OCI-LY3 (cell line): ENCODE measurements around the gene TMEM41B.
A peak's percentile ranks its signal among the peaks of the same experiment; 100 is the strongest.

Experiments used
- H2AFZ ChIP-seq: fragments of 200-600, 300-600 bp; shearing (Covaris generic); 2 replicates; pipeline ENCODE4 v1.6.0; 2014; ENCODE audit warnings: antibody characterized with exemption, low read depth, low read length
- H3K27ac ChIP-seq: fragments of 200-600, 300-600 bp; sonication (generic); 2 replicates; pipeline ENCODE4 v1.5.1; 2014; ENCODE audit warnings: mild to moderate bottlenecking, low read length, moderate library complexity, mixed read lengths
- H3K27me3 ChIP-seq: fragments of 200-600, 300-600 bp; sonication (generic); 2 replicates; pipeline ENCODE4 v1.6.1; 2014; ENCODE audit warnings: low read depth, low read length, mixed read lengths
- H3K36me3 ChIP-seq: fragments of 200-600, 300-600 bp; sonication (generic); replicated peaks from 2 replicates; pipeline ENCODE3; 2014; ENCODE audit warnings: low read depth, low read length, mixed read lengths
- H3K4me1 ChIP-seq: fragments of 300-600, 200-600 bp; sonication (generic); 2 replicates; pipeline ENCODE4 v1.6.1; 2014; ENCODE audit warnings: low read length, mixed read lengths
- H3K4me2 ChIP-seq: fragments of 200-600, 300-600 bp; sonication (generic); 2 replicates; pipeline ENCODE4 v1.6.1; 2014; ENCODE audit warnings: low read length, mixed read lengths
- H3K4me3 ChIP-seq: fragments of 300-600, 200-600 bp; sonication (generic); 2 replicates; pipeline ENCODE4 v1.5.1; 2014; ENCODE audit warnings: antibody characterized with exemption, mild to moderate bottlenecking, low read length, moderate library complexity
- H3K79me2 ChIP-seq: fragments of 300-600, 200-600 bp; shearing (Covaris generic); 2 replicates; pipeline ENCODE4 v1.6.1; 2014; ENCODE audit warnings: mild to moderate bottlenecking, low read length, mixed read lengths
- H3K9ac ChIP-seq: fragments of 300-600, 200-600 bp; shearing (Covaris generic); 2 replicates; pipeline ENCODE4 v1.6.0; 2014; ENCODE audit warnings: mild to moderate bottlenecking, low read length, moderate library complexity
- H3K9me3 ChIP-seq: fragments of 200-600, 300-600 bp; shearing (Covaris generic); 2 replicates; pipeline ENCODE4 v1.6.1; 2014; ENCODE audit warnings: low read length, mixed read lengths; ENCODE audit not compliant: insufficient read depth
- H4K20me1 ChIP-seq: fragments of 200-600, 300-600 bp; sonication (generic); 2 replicates; pipeline ENCODE4 v1.6.1; 2016; ENCODE audit warnings: low read length, mixed read lengths; ENCODE audit not compliant: insufficient read depth
- CTCF ChIP-seq: fragments of 200-600, 300-600 bp; sonication (generic); IDR thresholded peaks from 2 replicates; pipeline ENCODE4 v1.5.1; 2014; ENCODE audit warnings: antibody characterized with exemption, low read length, low read depth
- EZH2phosphoT487 ChIP-seq: fragments of 200-600 bp; shearing (Covaris generic); IDR thresholded peaks from 2 replicates; pipeline ENCODE4 v1.6.1; 2018; ENCODE audit warnings: antibody characterized with exemption, mixed run types, low read depth

TMEM41B gene

DNA sequence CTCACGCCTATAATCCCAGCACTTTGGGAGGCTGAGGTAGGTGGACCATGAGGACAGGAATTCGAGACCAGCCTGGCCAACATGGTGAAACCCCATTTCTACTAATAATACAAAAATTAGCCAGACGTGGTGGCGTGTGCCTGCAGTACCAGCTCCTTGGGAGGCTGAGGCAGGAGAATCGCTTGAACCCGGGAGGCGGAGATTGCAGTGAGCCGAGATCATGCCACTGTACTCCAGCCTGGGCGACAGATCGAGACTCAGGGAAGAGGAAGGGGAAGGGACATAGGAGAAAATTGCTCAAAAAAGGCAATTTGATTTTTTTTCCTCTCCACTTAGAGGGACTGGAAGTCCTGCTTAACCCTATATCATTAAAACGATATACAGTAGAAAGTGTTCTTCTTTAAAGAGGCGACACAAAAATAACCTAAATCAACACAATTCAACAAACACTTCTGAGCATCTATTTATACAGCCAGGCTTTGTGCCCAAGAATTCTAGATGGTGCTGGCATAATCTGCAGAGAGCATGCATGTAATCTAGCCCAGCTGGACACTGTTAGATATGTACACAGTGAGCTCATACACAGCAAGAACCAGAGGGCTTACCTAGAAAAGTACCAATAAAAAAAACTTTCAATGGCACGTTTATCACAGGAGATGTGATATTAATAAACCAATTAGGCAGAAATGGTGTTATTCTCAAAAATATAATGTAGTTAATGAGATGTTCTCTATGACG is 28.4 kb downstream of the TMEM41B start:
- no peak for TF ChIP-seq CTCF
- no peak for TF ChIP-seq EZH2phosphoT487
- H3K4me1 ChIP-seq: peaks cover 9% of the 10 kb centered on the region
- no peak overlapping the region for H2AFZ ChIP-seq
- H3K79me2 ChIP-seq: no peaks in the 10 kb centered on the region
- no peaks in the 10 kb centered on the region for H4K20me1 ChIP-seq
- H3K27me3 ChIP-seq: no peaks in the 10 kb centered on the region
- H3K27ac ChIP-seq: no peak overlapping the region
- H3K9me3 ChIP-seq: no peaks in the 10 kb centered on the region
- H3K9ac ChIP-seq: no peak overlapping the region
- H3K36me3 ChIP-seq: peaks cover 7% of the 10 kb centered on the region
- H3K4me3 ChIP-seq: no peak overlapping the region
- H3K4me2 ChIP-seq: no peak overlapping the region

GRCh38 chr11:9280655-9281301 is 33.6 kb downstream of the TMEM41B start:
- no peaks in the 10 kb centered on the region for H3K9me3 ChIP-seq
- H3K36me3 ChIP-seq: peaks cover 4% of the 10 kb centered on the region
- peaks cover 9% of the 10 kb centered on the region for H3K4me1 ChIP-seq
- TF ChIP-seq CTCF: no peak
- peak overlapping the region; percentile 39 for H3K4me2 ChIP-seq
- no peaks in the 10 kb centered on the region; the same call in 1 of the 2 replicates for H4K20me1 ChIP-seq
- no peak overlapping the region for H3K27ac ChIP-seq
- no peak overlapping the region for H2AFZ ChIP-seq
- no peaks in the 10 kb centered on the region for H3K79me2 ChIP-seq
- no peaks in the 10 kb centered on the region for H3K27me3 ChIP-seq
- no peak overlapping the region for H3K4me3 ChIP-seq
- no peak overlapping the region for H3K9ac ChIP-seq

- Histone ChIP-seq H3K4me2 (no peak overlapping the region), H3K36me3 (peaks cover 2% of the 10 kb centered on the region), H3K9me3 (no peaks in the 10 kb centered on the region), H4K20me1 (no peaks in the 10 kb centered on the region; the same call in 1 of the 2 replicates), H3K79me2 (no peaks in the 10 kb centered on the region), H2AFZ (no peak overlapping the region), H3K9ac (no peak overlapping the region), H3K27ac (no peak overlapping the region), H3K4me3 (no peak overlapping the region), H3K4me1 (peaks cover 20% of the 10 kb centered on the region), H3K27me3 (no peaks in the 10 kb centered on the region)
- TF ChIP-seq EZH2phosphoT487 (no peak), CTCF (no peak)
These were observed 37.2 kb downstream of the TMEM41B start for GRCh38 chr11:9277176-9277575.

GRCh38 chr11:9276571-9276970 is 37.8 kb downstream of the TMEM41B start:
- peak; percentile 36 for TF ChIP-seq CTCF
- no peak for TF ChIP-seq EZH2phosphoT487
- Histone ChIP-seq H3K4me1 (peaks cover 20% of the 10 kb centered on the region), H3K27me3 (no peaks in the 10 kb centered on the region)

More at GRCh38 chr11:9276571-9276970, 37.8 kb downstream of the TMEM41B start:
- Histone ChIP-seq H3K4me3 (no peak overlapping the region), H3K9me3 (no peaks in the 10 kb centered on the region), H3K4me2 (no peak overlapping the region), H3K27ac (no peak overlapping the region), H2AFZ (no peak overlapping the region), H3K36me3 (peaks cover 2% of the 10 kb centered on the region), H3K79me2 (no peaks in the 10 kb centered on the region), H4K20me1 (no peaks in the 10 kb centered on the region; the same call in 1 of the 2 replicates), H3K9ac (no peak overlapping the region)
